SK-N-DZ (cell line): Measurements from ENCODE around the gene C1QTNF7.

Experiments used
- small RNA-seq, 2 experiments: library from RNA; depleted of rRNA; stranded (forward); fragments of <200 nt; gene quantifications; one replicate each; pipeline ENCODE3, GENCODE V24; 2014

Gene C1QTNF7

Small RNAs within 50 kb of the gene (small RNA-seq; reads per million reads assigned to genes)
- 0 reads per million in 2 experiments for gene AC007016.1
